GM21576 (cell line): ENCODE results near the gene XPOT.

Experiments used
- ATAC-seq: cut with Tn5 transposase; IDR thresholded peaks from one replicate; pipeline ENCODE4 v1.9.1; 2021; ENCODE audit warnings: mild to moderate bottlenecking, moderate library complexity; ENCODE audit not compliant: unreplicated experiment

The XPOT gene

DNA sequence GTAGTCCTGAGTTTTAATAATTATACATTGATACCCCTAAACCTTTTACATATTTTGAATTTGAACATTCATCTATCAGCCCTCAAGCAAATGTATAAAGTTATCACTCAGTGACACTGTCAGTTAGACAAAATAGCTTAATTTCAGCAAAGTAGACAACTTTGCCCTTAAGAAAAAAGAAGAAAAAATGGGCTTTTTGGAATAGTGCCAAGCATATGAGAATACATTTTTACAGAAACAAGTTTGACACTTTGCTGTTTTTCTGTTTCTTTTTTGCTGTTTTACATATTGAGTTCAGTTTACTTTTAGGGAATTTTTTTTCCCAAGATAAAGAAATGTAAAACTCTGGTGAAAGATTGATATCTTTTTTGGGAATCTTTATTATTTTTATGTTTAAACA lies 62.0 kb downstream of the XPOT start:
- no peak for ATAC-seq

GRCh38 chr12:64468966-64469365 lies 64.8 kb downstream of the XPOT start:
- no peak for ATAC-seq

DNA sequence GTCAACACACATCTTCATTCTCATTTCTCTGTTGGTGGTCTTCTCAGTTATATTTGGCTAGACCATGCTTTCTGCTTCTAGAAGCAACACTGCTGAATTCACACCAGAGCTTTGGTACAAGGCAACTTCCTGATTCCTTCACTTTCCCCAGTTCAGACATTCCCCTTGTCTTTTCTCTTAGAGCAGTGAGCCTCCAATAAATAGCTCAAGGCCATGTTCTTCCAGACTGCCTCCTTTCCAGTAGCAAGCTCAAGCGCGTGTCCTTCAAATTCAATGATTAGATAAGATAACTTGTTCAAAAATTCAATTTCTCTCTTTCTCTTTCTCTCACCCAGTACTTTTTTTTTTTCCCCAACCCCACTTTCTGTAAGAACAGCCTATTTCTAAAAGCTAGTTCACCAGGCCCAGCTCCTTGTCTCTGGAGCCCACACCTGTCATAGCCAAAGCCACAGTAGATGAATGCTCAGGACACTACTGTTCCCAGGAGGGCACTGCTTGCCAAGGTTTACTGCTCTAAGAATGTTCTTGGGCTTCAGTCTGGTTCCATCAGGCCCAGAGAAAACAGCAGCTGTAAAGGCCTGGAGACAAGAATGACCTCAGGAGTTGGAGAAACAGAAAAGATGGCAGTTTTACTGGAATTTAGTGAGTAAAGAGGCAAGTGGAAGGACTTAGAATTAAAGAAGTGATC lies 65.4 kb downstream of the XPOT start:
- ATAC-seq: no peak

DNA sequence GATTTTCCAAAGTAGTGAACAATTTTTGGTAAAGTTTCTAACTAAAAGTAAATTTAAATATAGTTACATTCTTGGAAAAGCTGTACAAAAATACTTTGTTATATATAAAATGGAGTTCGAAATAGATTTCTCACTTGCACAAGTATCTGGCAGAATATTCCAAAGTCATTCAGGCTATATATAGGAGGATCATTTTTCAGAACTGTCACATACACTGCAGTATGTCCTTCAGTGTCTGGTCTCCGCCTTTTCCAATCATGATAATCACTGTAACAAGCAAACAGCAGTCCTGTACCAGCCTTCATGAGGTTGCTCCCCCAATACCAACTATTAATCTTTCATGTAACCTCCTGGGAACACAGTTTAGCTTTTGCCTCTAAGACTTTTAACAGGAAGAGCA lies 66.3 kb downstream of the XPOT start:
- no peak for ATAC-seq

GRCh38 chr12:64473176-64473575 lies 69.0 kb downstream of the XPOT start:
- no peak for ATAC-seq

DNA sequence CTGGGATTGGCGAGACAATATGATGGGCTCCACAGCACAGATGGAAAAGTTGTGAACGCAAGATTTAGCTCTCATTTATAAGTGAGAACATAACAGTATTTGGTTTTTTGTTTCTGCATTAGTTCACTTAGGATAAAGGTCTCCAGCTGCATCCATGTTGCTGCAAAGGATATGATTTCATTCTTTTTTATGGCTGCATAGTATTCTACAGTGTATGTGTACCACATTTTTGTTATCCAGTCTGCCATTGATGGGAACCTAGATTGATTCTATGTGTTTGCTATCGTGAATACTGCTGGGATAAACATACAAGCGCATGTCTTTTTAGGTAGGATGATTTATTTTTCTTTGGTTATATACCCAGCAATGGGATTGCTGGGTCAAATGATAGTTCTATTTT lies 71.3 kb downstream of the XPOT start:
- no peak for ATAC-seq

DNA sequence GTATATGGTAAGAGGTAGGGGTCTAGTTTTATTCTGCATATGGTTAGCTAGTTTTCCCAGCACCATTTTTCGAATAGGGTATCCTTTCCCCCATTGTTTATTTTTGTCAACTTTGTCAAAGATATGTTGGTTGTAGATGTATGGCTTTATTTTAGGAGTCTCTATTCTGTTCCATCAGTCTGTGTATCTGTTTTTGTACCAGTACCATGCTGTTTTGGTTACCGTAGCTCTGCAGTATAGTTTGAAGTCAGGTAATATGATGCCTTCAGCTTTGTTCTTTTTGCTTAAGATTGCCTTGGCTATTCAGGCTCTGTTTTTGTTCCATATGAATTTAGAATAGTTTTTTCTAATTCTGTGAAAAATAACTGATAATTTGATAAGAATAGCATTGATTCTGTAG lies 72.7 kb downstream of the XPOT start:
- no peak for ATAC-seq

DNA sequence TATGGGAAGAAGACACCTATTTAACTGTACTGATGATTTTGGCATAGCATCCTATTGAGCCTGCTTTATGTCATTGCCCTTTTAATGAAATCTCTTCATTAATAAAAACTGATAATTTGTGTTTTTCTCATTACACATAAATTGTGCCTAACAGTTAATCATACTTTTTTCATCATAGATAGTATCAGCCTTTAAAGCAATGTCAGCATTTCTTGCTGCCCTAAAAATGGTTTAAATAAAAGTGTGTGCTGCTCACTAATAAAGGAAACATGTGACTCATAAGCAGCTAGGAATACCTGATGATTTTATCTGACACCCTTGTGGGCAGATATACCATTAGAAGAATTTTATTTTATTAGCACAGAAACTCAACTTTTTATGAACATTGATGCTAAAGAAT lies 74.5 kb downstream of the XPOT start:
- no peak for ATAC-seq

GRCh38 chr12:64480148-64480547 lies 76.0 kb downstream of the XPOT start:
- no peak for ATAC-seq

- ATAC-seq: no peak
These were observed 82.5 kb downstream of the XPOT start for GRCh38 chr12:64486657-64487056.

DNA sequence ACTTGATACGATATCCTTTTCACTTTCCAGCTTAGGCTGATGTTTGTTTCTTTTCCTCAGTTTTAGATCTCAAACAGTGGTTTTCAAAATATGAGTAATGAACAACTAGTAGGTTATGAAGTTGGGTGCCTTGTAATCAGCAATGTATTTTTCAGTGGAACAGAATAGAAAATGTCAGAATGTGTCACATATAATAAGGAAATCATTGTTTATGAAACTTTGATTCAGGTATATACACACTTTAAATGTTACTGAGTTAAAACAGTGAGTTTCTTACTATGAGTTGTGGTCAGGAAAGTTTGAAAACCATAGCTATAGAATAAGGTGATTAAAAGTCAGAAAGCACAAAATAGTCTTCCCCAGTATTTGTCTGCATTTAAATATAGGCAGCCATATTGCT lies 87.5 kb downstream of the XPOT start:
- no peak for ATAC-seq

DNA sequence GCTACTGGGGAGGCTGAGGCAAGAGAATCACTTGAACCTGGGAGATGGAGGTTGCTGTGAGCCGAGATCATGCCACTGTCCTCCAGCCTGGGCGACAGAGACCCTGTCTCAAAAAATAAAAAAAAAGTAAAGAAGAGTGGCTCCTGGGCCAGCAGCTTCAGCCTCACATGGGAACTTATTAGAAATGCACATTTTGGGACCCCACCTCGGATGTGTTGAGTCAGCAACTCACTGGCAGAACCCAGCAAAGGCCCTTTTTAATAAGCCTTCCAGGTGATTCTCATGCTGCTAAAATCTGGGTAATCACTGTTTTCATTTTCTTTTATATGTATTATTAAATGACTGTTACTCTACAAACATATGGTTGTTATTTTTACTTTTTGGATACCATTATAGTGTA lies 89.3 kb downstream of the XPOT start:
- ATAC-seq: no peak

GRCh38 chr12:64494998-64495729 lies 91.0 kb downstream of the XPOT start:
- ATAC-seq: no peak

DNA sequence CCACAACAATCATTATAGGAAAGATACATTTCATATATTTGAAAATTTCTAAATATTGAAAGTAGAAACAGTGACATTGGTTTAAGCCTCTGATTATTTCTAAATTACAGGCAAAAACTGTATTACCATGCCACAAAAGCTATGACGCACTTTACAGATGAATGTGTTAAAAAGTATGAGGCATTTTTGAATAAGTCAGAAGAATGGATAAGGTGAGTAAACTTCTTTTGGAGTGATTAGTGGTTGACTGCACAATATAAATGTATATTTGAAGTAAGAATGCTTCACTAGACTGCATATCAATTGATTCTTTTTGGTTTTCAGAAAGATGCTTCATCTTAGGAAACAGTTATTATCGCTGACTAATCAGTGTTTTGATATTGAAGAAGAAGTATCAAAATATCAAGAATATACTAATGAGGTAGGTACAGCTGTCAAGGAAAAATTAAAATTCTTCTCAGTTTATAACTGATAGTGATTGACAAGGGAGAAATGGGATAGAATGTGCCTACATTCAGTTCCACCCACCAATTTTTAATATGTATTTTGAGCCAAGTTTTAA lies 92.7 kb downstream of the XPOT start:
- ATAC-seq: no peak

GRCh38 chr12:64497484-64497883 lies 93.3 kb downstream of the XPOT start:
- ATAC-seq: no peak

GRCh38 chr12:64497903-64498302 lies 93.7 kb downstream of the XPOT start:
- no peak for ATAC-seq

DNA sequence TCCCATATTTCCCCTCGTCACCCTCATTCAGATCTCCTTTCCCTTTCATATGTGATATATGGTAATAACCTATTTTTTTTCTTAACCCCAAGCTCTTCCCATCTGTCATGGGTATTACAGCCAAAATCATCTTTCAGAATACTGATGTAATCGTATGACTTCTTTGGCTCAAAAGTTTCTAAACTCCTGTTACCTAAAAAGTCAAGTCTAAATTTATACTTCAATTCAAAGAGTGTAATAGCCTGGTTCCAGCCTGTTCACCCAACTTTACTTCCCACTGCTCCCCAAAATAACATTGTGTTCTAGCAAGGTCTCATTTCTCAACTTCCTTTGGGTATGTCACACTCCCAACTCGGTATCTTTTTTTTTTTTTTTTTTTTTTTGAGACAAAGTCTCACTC lies 96.2 kb downstream of the XPOT start:
- no peak for ATAC-seq
